ENCODE data around the gene CEACAM16. TPM values are rescaled to one million over a fixed set of nuclear protein-coding genes. Genes with fewer than 3 reads are reported as not detected.

The CEACAM16 gene
- total RNA-seq, 2 donors from 2014 or later: not detected

DNA sequence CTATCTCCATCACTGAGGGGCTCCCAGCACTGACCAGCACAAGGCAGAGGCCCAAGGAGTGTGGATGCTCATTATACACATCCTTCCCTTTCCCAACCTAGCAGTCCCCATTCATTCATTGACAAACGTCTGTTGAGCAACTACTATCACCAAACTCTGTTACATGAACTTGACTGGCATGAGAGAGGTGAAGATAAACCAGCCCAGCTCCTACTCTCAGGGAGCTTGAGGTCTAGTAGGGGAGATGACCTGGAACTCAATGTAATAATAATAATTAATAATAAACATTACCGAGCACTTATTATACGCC is 8.9 kb upstream of the CEACAM16 start:
- Histone ChIP-seq H3K27ac (no peak overlapping the region), H3K36me3 (no peaks in the 10 kb centered on the region), H3K4me3 (no peak overlapping the region), H3K27me3 (replicated peaks; ENCODE audit: insufficient read depth) (no peaks in the 10 kb centered on the region), H3K4me1 (ENCODE audit: control insufficient read depth in 1 of 2, low read depth in 2 of 2) (peaks cover 5 to 31% of the 10 kb centered on the region in 2 donors), H3K9me3 (no peaks in the 10 kb centered on the region)
- TF ChIP-seq, protein P1, sequence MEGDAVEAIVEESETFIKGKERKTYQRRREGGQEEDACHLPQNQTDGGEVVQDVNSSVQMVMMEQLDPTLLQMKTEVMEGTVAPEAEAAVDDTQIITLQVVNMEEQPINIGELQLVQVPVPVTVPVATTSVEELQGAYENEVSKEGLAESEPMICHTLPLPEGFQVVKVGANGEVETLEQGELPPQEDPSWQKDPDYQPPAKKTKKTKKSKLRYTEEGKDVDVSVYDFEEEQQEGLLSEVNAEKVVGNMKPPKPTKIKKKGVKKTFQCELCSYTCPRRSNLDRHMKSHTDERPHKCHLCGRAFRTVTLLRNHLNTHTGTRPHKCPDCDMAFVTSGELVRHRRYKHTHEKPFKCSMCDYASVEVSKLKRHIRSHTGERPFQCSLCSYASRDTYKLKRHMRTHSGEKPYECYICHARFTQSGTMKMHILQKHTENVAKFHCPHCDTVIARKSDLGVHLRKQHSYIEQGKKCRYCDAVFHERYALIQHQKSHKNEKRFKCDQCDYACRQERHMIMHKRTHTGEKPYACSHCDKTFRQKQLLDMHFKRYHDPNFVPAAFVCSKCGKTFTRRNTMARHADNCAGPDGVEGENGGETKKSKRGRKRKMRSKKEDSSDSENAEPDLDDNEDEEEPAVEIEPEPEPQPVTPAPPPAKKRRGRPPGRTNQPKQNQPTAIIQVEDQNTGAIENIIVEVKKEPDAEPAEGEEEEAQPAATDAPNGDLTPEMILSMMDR (IDR thresholded peaks at IDR 0.05): no peak
- ATAC-seq (ENCODE audit: insufficient number of reproducible peaks, low FRiP score, low read depth) (no peak), DNase-seq (ENCODE audit: low spot score) (no peak)

DNA sequence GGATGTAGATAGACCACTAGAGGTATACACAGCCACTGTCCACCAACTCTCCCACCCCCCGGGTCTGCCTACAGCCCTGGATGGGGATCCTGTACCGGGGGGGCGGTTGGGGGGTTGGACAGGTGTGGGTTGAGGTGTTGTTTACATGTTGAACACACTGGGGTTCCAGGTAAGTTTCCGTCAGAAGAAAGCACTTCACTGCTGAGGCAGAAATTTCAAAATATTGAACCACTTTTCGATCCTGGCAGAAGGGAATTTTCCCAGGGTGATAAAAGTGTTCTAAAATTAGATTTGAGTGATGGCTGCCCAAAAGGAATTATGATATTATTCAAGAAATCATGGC is 6.6 kb upstream of the CEACAM16 start:
- Histone ChIP-seq H3K9me3 (no peaks in the 10 kb centered on the region), H3K36me3 (no peaks in the 10 kb centered on the region), H3K27me3 (replicated peaks; ENCODE audit: insufficient read depth) (no peaks in the 10 kb centered on the region), H3K27ac (peak overlapping the region in 1 of 2 donors; percentile 23), H3K4me1 (ENCODE audit: control insufficient read depth in 1 of 2, low read depth in 2 of 2) (peaks cover 5 to 25% of the 10 kb centered on the region in 2 donors), H3K4me3 (peak overlapping the region; percentile 26)
- ATAC-seq (ENCODE audit: insufficient number of reproducible peaks, low FRiP score, low read depth) (no peak), DNase-seq (ENCODE audit: low spot score) (no peak)
- TF ChIP-seq, protein P1 (IDR thresholded peaks at IDR 0.05): no peak

DNA sequence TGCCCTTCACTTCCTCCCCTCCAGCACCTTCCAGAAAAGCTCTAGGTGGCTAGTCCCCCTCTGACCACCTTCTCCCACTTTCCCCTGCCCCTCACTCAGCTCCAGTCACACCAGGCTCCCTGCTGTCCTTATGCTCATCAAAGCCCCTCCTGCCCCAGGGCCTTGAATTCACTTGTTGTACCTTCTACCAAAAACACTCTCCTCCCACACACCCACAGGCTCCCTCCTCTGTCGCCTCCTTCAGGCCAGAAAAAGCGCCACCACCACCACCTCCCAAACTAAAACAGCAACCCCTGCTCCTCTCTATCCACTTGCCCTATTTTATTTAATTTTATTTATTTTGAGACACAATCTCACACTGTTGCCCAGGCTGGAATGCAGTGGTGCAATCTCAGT is 4.8 kb upstream of the CEACAM16 start:
- H3K36me3 ChIP-seq: no peaks in the 10 kb centered on the region
- no peak overlapping the region for H3K4me3 ChIP-seq
- TF ChIP-seq, protein P1 (IDR thresholded peaks at IDR 0.05): no peak
- no peaks in the 10 kb centered on the region for H3K27me3 ChIP-seq (replicated peaks; ENCODE audit: insufficient read depth)
- peaks cover 5 to 22% of the 10 kb centered on the region in 2 donors for H3K4me1 ChIP-seq (ENCODE audit: control insufficient read depth in 1 of 2, low read depth in 2 of 2)
- H3K27ac ChIP-seq: no peak overlapping the region
- no peaks in the 10 kb centered on the region for H3K9me3 ChIP-seq
- ATAC-seq (ENCODE audit: insufficient number of reproducible peaks, low FRiP score, low read depth) (no peak), DNase-seq (ENCODE audit: low spot score) (no peak)

DNA sequence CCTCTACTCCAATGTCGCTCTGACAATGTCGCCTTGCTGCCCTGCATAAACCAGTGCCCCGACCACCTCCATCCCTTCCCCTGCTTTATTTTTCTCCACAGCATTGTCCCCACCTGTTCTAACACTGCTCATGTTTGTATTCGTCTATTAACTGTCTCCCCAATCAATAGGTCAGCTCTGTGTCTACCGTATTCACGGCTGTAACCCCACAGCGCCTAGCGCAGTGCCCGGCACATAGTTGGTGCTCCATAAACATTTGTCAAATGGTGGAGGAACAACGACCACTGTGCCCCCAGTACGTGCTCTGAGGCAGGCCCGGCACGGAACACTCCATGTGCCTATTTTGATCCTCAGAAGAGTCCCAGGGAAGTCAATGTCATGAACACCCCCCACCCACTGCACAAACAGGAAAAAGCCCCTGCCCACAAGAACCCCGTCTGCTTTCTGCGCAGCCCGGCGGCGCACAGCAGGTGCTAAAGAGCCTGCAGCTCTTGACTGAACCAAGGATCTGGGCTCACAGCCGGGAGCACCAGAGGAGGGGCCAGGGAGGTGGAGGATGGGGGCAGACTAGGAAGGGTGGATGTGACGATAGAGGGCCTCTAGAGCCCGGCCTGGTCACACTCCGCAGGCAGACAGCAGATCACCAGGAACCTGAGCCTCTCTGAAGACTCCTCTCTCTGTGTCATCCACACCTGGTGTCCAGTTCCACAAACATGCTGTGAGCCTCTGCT is 1.8 kb upstream of the CEACAM16 start:
- DNase-seq (ENCODE audit: low spot score): no peak
- Histone ChIP-seq H3K27ac (no peak overlapping the region), H3K9me3 (no peaks in the 10 kb centered on the region), H3K4me1 (ENCODE audit: control insufficient read depth in 1 of 2, low read depth in 2 of 2) (peaks cover 3 to 11% of the 10 kb centered on the region in 2 donors), H3K36me3 (no peaks in the 10 kb centered on the region), H3K4me3 (no peak overlapping the region), H3K27me3 (replicated peaks; ENCODE audit: insufficient read depth) (no peaks in the 10 kb centered on the region)
- TF ChIP-seq, protein P1 (IDR thresholded peaks at IDR 0.05): no peak
- ATAC-seq (ENCODE audit: insufficient number of reproducible peaks, low FRiP score, low read depth): no peak

DNA sequence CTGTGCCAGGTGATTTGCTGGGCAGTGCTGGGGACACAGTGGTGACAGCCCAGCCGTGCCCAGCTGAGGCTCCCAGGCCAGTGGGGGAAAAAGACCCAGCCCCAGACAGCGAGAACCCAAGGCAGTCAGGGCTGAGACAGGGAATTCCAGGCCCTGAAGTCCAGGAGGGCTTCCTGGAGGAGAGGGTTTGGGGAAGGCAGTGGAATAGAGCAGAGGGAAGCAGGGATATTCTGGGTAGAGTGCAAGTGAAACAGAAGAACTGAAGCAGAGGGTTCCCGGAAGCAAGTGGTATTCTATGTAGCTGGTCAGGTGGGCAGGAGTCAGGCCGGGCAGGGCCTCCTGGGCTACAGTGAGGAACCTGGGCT is 1.3 kb upstream of the CEACAM16 start:
- no peaks in the 10 kb centered on the region for H3K27me3 ChIP-seq (replicated peaks; ENCODE audit: insufficient read depth)
- ATAC-seq (ENCODE audit: insufficient number of reproducible peaks, low FRiP score, low read depth) (no peak), DNase-seq (ENCODE audit: low spot score) (no peak)
- TF ChIP-seq, protein P1 (IDR thresholded peaks at IDR 0.05): no peak
- H3K27ac ChIP-seq: no peak overlapping the region
- peaks cover 0 to 6% of the 10 kb centered on the region in 2 donors for H3K4me1 ChIP-seq (ENCODE audit: control insufficient read depth in 1 of 2, low read depth in 2 of 2)
- no peaks in the 10 kb centered on the region for H3K9me3 ChIP-seq
- H3K4me3 ChIP-seq: no peak overlapping the region
- H3K36me3 ChIP-seq: no peaks in the 10 kb centered on the region

All from thoracic aorta (tissue), 2 donors.